Suppressor macrophage (primary cell): ENCODE results near the gene FEZF2.

ENCODE experiments used
- DNase-seq, 4 experiments: peaks; one replicate each; pipeline ENCODE4 v3.0.0-alpha.2; 2020 to 2022

The FEZF2 gene

GRCh38 chr3:62325896-62326295 lies 47.5 kb downstream of the FEZF2 start:
- DNase-seq, result no peak

DNA sequence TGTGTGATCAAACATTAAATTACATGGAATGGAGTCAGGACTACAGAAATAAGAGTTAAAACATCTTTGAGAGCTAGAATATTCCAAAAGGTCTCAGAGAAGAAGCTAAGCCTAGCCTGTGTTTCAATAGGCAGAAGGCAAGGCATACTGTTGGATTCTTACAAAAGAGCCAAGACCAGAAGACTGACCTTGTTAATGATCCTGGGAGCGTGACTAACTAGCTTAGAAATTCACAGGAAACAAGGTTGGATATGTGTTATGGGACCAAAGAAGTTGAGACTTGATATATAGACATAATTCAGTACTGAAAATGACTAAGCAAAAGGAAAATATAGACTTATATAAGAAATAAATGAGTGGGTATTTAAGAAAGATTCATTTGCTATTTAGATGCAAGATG lies 50.1 kb downstream of the FEZF2 start:
- DNase-seq, result no peak
